H1 (cell line): ENCODE data around the gene SLC26A1. TPM values are rescaled to one million over a fixed set of nuclear protein-coding genes. Genes with fewer than 3 reads are reported as not detected.

Source experiments
- CTCF ChIA-PET: fragments of 300-600 bp; sonication (Branson Sonifier 250); formaldehyde crosslinking; loops from one replicate; lab custom pipeline; 2021; ENCODE audit not compliant: partially characterized antibody; lab: Charles Lee
- POLR2A ChIA-PET: fragments of 300-600 bp; sonication (Branson Sonifier 250); formaldehyde crosslinking; loops from one replicate; lab custom pipeline; 2021; ENCODE audit warnings: inconsistent platforms; ENCODE audit not compliant: partially characterized antibody; lab: Charles Lee
- DNase-seq, 2 experiments: peaks; one replicate each; pipeline versions ENCODE4 v3.0.0 to v3.0.0-alpha.2; 2010 to 2022; ENCODE audit warnings: low spot score in 2 of 2, low read depth in 1 of 2, mixed read lengths in 1 of 2
- FAIRE-seq: peaks from 2 replicates; lab custom pipeline; 2011; peaks lifted over from hg19 to GRCh38; lab: Jason Lieb, UNC
- H2AFZ ChIP-seq: 2 replicates; pipeline ENCODE4 v1.8.1; 2012; ENCODE audit warnings: low read length, inconsistent platforms
- H2AK5ac ChIP-seq: 2 replicates; pipeline ENCODE4 v1.6.1; 2013; ENCODE audit warnings: low read depth, low read length
- H2BK120ac ChIP-seq: replicated peaks from 2 replicates; pipeline ENCODE3; 2013; ENCODE audit warnings: low read depth, low read length, inconsistent platforms
- H2BK12ac ChIP-seq: 2 replicates; pipeline ENCODE4 v1.6.1; 2013; ENCODE audit warnings: low read depth, low read length
- H2BK15ac ChIP-seq: 2 replicates; pipeline ENCODE4 v1.6.1; 2013; ENCODE audit warnings: low read length
- H2BK20ac ChIP-seq: 2 replicates; pipeline ENCODE4 v1.6.1; 2013; ENCODE audit warnings: low read length
- H2BK5ac ChIP-seq: 2 replicates; pipeline ENCODE4 v1.6.1; 2013; ENCODE audit warnings: low read depth, low read length
- H3K14ac ChIP-seq: 2 replicates; pipeline ENCODE4 v1.6.1; 2013; ENCODE audit warnings: inconsistent platforms; ENCODE audit not compliant: insufficient read length
- H3K18ac ChIP-seq: 2 replicates; pipeline ENCODE4 v1.6.1; 2013; ENCODE audit warnings: low read length; ENCODE audit errors: extremely low read depth
- H3K23ac ChIP-seq: 2 replicates; pipeline ENCODE4 v1.6.1; 2013; ENCODE audit warnings: inconsistent platforms; ENCODE audit not compliant: insufficient read length
- H3K23me2 ChIP-seq: 2 replicates; pipeline ENCODE4 v1.6.1; 2013; ENCODE audit warnings: low read depth, low read length
- H3K27ac ChIP-seq: 2 replicates; pipeline ENCODE4 v1.6.1; 2011; ENCODE audit warnings: low read depth, low read length, inconsistent platforms
- H3K27me3 ChIP-seq, 4 experiments: replicated peaks in 1 of 4; 1 replicate in 1 of 4; 2 replicates in 3 of 4; pipeline versions ENCODE4 v1.6.1 to v1.8.1; 2011 to 2013; ENCODE audit warnings: low read length in 3 of 4, mild to moderate bottlenecking in 3 of 4, inconsistent platforms in 2 of 4, mixed read lengths in 2 of 4, moderate library complexity in 1 of 4; ENCODE audit not compliant: control insufficient read depth in 3 of 4, insufficient read depth in 3 of 4; ENCODE audit errors: extremely low read depth in 1 of 4
- H3K36me3 ChIP-seq, 4 experiments: 2 replicates each; pipeline versions ENCODE4 v1.6.1 to v1.8.1; 2011 to 2013; ENCODE audit warnings: mild to moderate bottlenecking in 4 of 4, low read length in 3 of 4, moderate library complexity in 2 of 4, control low read depth in 1 of 4, inconsistent platforms in 1 of 4; ENCODE audit not compliant: insufficient read depth in 4 of 4, control insufficient read depth in 2 of 4
- H3K4ac ChIP-seq: replicated peaks from 2 replicates; pipeline ENCODE3; 2013; ENCODE audit warnings: low read length, low read depth, mixed read lengths, inconsistent platforms; ENCODE audit not compliant: insufficient read length
- H3K4me1 ChIP-seq, 4 experiments: replicated peaks in 1 of 4; 1 replicate in 1 of 4; 2 replicates in 3 of 4; pipeline versions ENCODE4 v1.6.1 to v1.8.1; 2011 to 2013; ENCODE audit warnings: low read length in 3 of 4, inconsistent platforms in 2 of 4, mixed read lengths in 1 of 4; ENCODE audit not compliant: insufficient read depth in 4 of 4, control insufficient read depth in 3 of 4
- H3K4me2 ChIP-seq, 2 experiments: 2 replicates each; pipeline versions ENCODE4 v1.6.1 to v1.8.1; 2011 to 2013; ENCODE audit warnings: low read depth in 2 of 2, low read length in 2 of 2, control low read depth in 1 of 2, inconsistent platforms in 1 of 2, mild to moderate bottlenecking in 1 of 2; ENCODE audit not compliant: insufficient read depth in 1 of 2
- H3K4me3 ChIP-seq, 4 experiments: fragments of 200-600, 300-600 bp in 1 of 4; sonication (generic), shearing (Covaris generic), sonication (Bioruptor Twin) in 1 of 4; 2 replicates each; pipeline versions ENCODE4 v1.5.1 to v1.8.1; 2011 to 2016; ENCODE audit warnings: low read length in 4 of 4, low read depth in 3 of 4, control low read depth in 2 of 4, inconsistent platforms in 2 of 4, mild to moderate bottlenecking in 2 of 4, mixed read lengths in 1 of 4, moderate library complexity in 1 of 4; ENCODE audit not compliant: insufficient read depth in 2 of 4; ENCODE audit errors: extremely low read depth in 1 of 4
- H3K56ac ChIP-seq: replicated peaks from 2 replicates; pipeline ENCODE3; 2013; ENCODE audit warnings: low read depth, mild to moderate bottlenecking, mixed read lengths, low read length, inconsistent platforms; ENCODE audit not compliant: insufficient read length
- H3K79me1 ChIP-seq: 2 replicates; pipeline ENCODE4 v1.6.1; 2013; ENCODE audit warnings: low read depth, low read length, control low read depth
- H3K79me2 ChIP-seq, 2 experiments: 2 replicates each; pipeline versions ENCODE4 v1.6.1 to v1.8.1; 2012 to 2013; ENCODE audit warnings: low read length in 2 of 2, mild to moderate bottlenecking in 2 of 2, inconsistent platforms in 1 of 2; ENCODE audit not compliant: insufficient read depth in 2 of 2, control insufficient read depth in 1 of 2
- H3K9ac ChIP-seq, 4 experiments: replicated peaks in 1 of 4; 1 replicate in 1 of 4; 2 replicates in 3 of 4; pipeline versions ENCODE4 v1.6.1 to v1.8.1; 2011 to 2013; ENCODE audit warnings: low read depth in 3 of 4, low read length in 3 of 4, control low read depth in 2 of 4, mild to moderate bottlenecking in 2 of 4, moderate library complexity in 2 of 4, inconsistent platforms in 1 of 4; ENCODE audit errors: extremely low read depth in 1 of 4
- H3K9me3 ChIP-seq, 2 experiments: 2 replicates each; pipeline versions ENCODE4 v1.6.1 to v1.8.1; 2012 to 2013; ENCODE audit warnings: mild to moderate bottlenecking in 2 of 2, moderate library complexity in 2 of 2, control low read depth in 1 of 2, inconsistent platforms in 1 of 2, low read depth in 1 of 2, low read length in 1 of 2, mixed read lengths in 1 of 2; ENCODE audit not compliant: insufficient read depth in 2 of 2
- H4K20me1 ChIP-seq, 2 experiments: replicated peaks in 1 of 2; 2 replicates each; pipeline versions ENCODE3 to v1.8.1; 2011 to 2013; ENCODE audit warnings: inconsistent platforms in 2 of 2, low read length in 2 of 2, mild to moderate bottlenecking in 1 of 2; ENCODE audit not compliant: insufficient read depth in 2 of 2, control insufficient read depth in 1 of 2
- H4K5ac ChIP-seq: 2 replicates; pipeline ENCODE4 v1.6.1; 2013; ENCODE audit warnings: low read length, low read depth, mixed read lengths, inconsistent platforms; ENCODE audit not compliant: insufficient read length
- H4K8ac ChIP-seq: 2 replicates; pipeline ENCODE4 v1.8.0; 2013; ENCODE audit warnings: mild to moderate bottlenecking, moderate library complexity, low read length, inconsistent platforms; ENCODE audit not compliant: insufficient read depth; ENCODE audit errors: extremely low read depth
- H4K91ac ChIP-seq: replicated peaks from 2 replicates; pipeline ENCODE3; 2013; ENCODE audit warnings: low read length, mixed read lengths, inconsistent platforms; ENCODE audit not compliant: insufficient read length
- JUND ChIP-seq: IDR thresholded peaks from 2 replicates; pipeline ENCODE4 v1.6.1; 2011; ENCODE audit warnings: mild to moderate bottlenecking, improper control_type of control experiment, low read length
- KDM5A ChIP-seq: fragments of 200-600 bp; IDR thresholded peaks from 2 replicates; pipeline ENCODE4 v1.7.1; 2012; ENCODE audit warnings: mild to moderate bottlenecking, low read length, inconsistent platforms, mixed read lengths
- RAD21 ChIP-seq, 2 experiments: IDR thresholded peaks in 1 of 2; conservative IDR thresholded peaks in 1 of 2; 2 replicates each; pipeline ENCODE4 v1.6.1; 2011; ENCODE audit warnings: low read depth in 2 of 2, low read length in 2 of 2, improper control_type of control experiment in 1 of 2, inconsistent platforms in 1 of 2, mild to moderate bottlenecking in 1 of 2, moderate library complexity in 1 of 2
- TEAD4 ChIP-seq: IDR thresholded peaks from 2 replicates; pipeline ENCODE4 v1.6.1; 2012; ENCODE audit warnings: low read depth, low read length, inconsistent platforms, mixed read lengths
- WGBS, 2 experiments: shearing (Covaris generic) in 1 of 2; methylation state at CpG; one replicate each; pipeline versions ENCODE4 v1.1.6 to v1.1.7; 2013 to 2015; ENCODE audit warnings: low lambda C conversion rate in 2 of 2, mixed read lengths in 2 of 2, inconsistent platforms in 1 of 2, low coverage in 1 of 2, missing lambda C conversion rate in 1 of 2; ENCODE audit not compliant: insufficient replicate concordance in 2 of 2, insufficient coverage in 1 of 2, insufficient read length in 1 of 2; ENCODE audit errors: extremely low coverage in 1 of 2, missing lambda C conversion rate in 1 of 2; 5-methylcytosine and 5-hydroxymethylcytosine counted together
- polyA plus RNA-seq, 7 experiments: library from polyadenylated mRNA; depleted of rRNA in 3 of 7; stranded (reverse) in 5 of 7; unstranded in 2 of 7; fragments of >200 nt in 5 of 7; fragments of 200-250 nt in 2 of 7; gene quantifications; 1 replicate in 5 of 7; 2 replicates in 1 of 7; 4 replicates in 1 of 7; pipeline versions ENCODE4 v1.2.1 to v1.2.3, GENCODE V29; 2011 to 2013; ENCODE audit warnings: missing spikeins in 2 of 7, mixed read lengths in 2 of 7
- total RNA-seq: library from RNA; stranded (reverse); fragmentation: NEBNext Ultra II Directional; extraction: Animal tissue kit (Norgen Biotek cat#: 25700); gene quantifications from 2 replicates; pipeline ENCODE4 v1.2.1, GENCODE V29; 2021
- TF ChIP-seq, protein P1 (sequence below), 3 experiments: IDR thresholded peaks; 1 replicate in 2 of 3; 2 replicates in 1 of 3; pipeline versions ENCODE4 v1.5.1 to v1.6.1; 2011; ENCODE audit warnings: low read length in 3 of 3, mild to moderate bottlenecking in 3 of 3, inconsistent platforms in 2 of 3, low read depth in 1 of 3, moderate library complexity in 1 of 3; ENCODE audit not compliant: insufficient read depth in 1 of 3; ENCODE audit errors: control extremely low read depth in 1 of 3

The SLC26A1 gene
- total and polyA plus RNA-seq, 2 of the 8 experiments (the other 6 are each of a cell fraction or from before 2014, with no cell fraction given), result 0.11 TPM; not detected in 1

DNA sequence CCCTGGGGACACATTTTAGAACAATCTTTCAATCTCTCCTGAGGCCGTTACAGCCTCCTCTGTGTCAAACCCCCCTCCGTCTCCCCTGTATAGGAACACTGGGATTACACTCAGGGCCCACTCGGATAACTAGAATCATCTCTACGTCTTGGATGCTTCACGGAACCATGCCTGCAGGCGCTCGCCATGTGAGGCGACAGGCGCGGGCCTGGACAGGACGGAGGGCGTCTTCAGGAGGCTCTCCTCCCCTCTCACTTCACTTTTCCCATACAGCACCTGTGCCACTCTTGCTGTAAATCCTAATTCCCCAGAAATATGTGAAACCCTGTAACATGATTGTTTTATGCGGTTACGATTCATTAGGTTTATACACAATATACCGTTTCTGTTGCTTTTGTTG is 10.4 kb downstream of the SLC26A1 start:
- Histone ChIP-seq H3K79me1 (no peaks in the 10 kb centered on the region), H3K4me2 (no peak overlapping the region), H3K9me3 (no peaks in the 10 kb centered on the region), H4K91ac (no peak overlapping the region), H3K36me3 (no peaks in the 10 kb centered on the region), H3K4ac (no peak overlapping the region), H4K5ac (no peak overlapping the region), H3K79me2 (no peaks in the 10 kb centered on the region), H3K4me1 (peaks cover 0 to 6% (median 3%) of the 10 kb centered on the region in 4 experiments; a peak in 4 of 7 replicates), H2BK5ac (no peak overlapping the region), H3K14ac (no peak overlapping the region), H3K23ac (no peak overlapping the region), H2BK20ac (no peak overlapping the region), H3K27me3 (peaks cover 0 to 21% (median 14%) of the 10 kb centered on the region in 4 experiments; a peak in 6 of 7 replicates), H4K8ac (no peak overlapping the region), H4K20me1 (peaks cover 0 to 2% of the 10 kb centered on the region in 2 experiments), H3K56ac (no peak overlapping the region), H2BK120ac (no peak overlapping the region), H3K9ac (no peak overlapping the region), H2BK15ac (no peak overlapping the region), H3K18ac (no peak overlapping the region), H3K23me2 (peaks cover 5% of the 10 kb centered on the region; the same call in 1 of the 2 replicates), H2AK5ac (no peak overlapping the region), H3K27ac (no peak overlapping the region), H3K4me3 (no peak overlapping the region), H2AFZ (no peak overlapping the region), H2BK12ac (no peak overlapping the region)
- FAIRE-seq (no peak), DNase-seq (no peak)
- 92% methylated on average over 15 of the region's 15 CpGs; no CpG with 5 or more reads in 1 of the 2 experiments for WGBS, 2 experiments
- TF ChIP-seq TEAD4 (no peak), KDM5A (no peak), RAD21 (IDR thresholded peaks at IDR 0.05 in 1 of 2, conservative IDR thresholded peaks at IDR 0.05 in 1 of 2; ENCODE audit: low read depth in 2 of 2, low read length in 2 of 2) (no peak), JUND (no peak)
- TF ChIP-seq, protein P1, sequence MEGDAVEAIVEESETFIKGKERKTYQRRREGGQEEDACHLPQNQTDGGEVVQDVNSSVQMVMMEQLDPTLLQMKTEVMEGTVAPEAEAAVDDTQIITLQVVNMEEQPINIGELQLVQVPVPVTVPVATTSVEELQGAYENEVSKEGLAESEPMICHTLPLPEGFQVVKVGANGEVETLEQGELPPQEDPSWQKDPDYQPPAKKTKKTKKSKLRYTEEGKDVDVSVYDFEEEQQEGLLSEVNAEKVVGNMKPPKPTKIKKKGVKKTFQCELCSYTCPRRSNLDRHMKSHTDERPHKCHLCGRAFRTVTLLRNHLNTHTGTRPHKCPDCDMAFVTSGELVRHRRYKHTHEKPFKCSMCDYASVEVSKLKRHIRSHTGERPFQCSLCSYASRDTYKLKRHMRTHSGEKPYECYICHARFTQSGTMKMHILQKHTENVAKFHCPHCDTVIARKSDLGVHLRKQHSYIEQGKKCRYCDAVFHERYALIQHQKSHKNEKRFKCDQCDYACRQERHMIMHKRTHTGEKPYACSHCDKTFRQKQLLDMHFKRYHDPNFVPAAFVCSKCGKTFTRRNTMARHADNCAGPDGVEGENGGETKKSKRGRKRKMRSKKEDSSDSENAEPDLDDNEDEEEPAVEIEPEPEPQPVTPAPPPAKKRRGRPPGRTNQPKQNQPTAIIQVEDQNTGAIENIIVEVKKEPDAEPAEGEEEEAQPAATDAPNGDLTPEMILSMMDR (IDR thresholded peaks at IDR 0.05; ENCODE audit: control extremely low read depth in 1 of 3, insufficient read depth in 1 of 3, low read depth in 1 of 3, low read length in 3 of 3), result no peak
- POLR2A ChIA-PET, result no interaction called here
- CTCF ChIA-PET, result no interaction called here
